ENCODE results near the gene KCNH2.

DNA sequence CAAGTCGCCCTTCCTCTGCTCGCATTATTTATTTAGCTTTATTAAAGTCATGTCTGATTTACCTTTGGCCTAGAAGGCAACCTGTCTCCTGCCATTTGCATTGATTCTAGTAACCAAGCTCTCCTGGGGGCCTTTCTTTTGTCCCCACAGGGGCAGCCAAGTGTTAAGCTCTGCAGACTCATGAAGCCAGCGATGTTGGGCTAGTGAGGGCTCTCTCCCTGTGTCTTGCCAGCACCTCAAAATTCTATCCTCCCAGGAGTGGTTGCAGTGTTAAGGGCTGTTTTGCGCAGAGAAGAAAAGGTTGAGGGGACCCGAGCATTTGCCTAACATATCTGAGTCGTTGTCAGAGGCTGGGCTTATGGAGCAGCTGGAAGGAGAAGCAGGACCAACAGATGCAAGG, 63.9 kb downstream of the KCNH2 start:
- no peak for TF ChIP-seq POLR2A (IDR thresholded peaks at IDR 0.05; ENCODE audit: control extremely low read depth in 1 of 2, low read depth in 2 of 2, low read length in 2 of 2)
- TF ChIP-seq CTCF (IDR thresholded peaks at IDR 0.05; ENCODE audit: control extremely low read depth in 1 of 3, insufficient read depth in 1 of 3, low read depth in 1 of 3, low read length in 3 of 3): no peak
- no peak for TF ChIP-seq TEAD4 (IDR thresholded peaks at IDR 0.05; ENCODE audit: low read depth, low read length)
- TF ChIP-seq SP2 (IDR thresholded peaks at IDR 0.05; ENCODE audit: low read length): no peak
- TF ChIP-seq FOSL1 (IDR thresholded peaks at IDR 0.05; ENCODE audit: insufficient read depth, low read depth, low read length): no peak
- TF ChIP-seq, protein P1, sequence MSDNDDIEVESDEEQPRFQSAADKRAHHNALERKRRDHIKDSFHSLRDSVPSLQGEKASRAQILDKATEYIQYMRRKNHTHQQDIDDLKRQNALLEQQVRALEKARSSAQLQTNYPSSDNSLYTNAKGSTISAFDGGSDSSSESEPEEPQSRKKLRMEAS (IDR thresholded peaks at IDR 0.05): no peak
- TF ChIP-seq JUND (IDR thresholded peaks at IDR 0.05; ENCODE audit: low read length): no peak
- TF ChIP-seq EZH2 (IDR thresholded peaks at IDR 0.05; ENCODE audit: low read depth, low read length, severe bottlenecking): no peak

All from H1 (cell line).